HG03060 (cell line): ENCODE measurements around the gene PLAGL2.
"Not testable (repeated sequence)": the region's sequence is repeated elsewhere in the genome, so short reads cannot be mapped to it uniquely, and the experiment has no call there.

Experiments
- ATAC-seq: cut with Tn5 transposase; IDR thresholded peaks from one replicate; pipeline ENCODE4 v1.9.1; 2021; ENCODE audit warnings: low read depth, moderate number of reproducible peaks; ENCODE audit not compliant: unreplicated experiment

The PLAGL2 gene

GRCh38 chr20:32186506-32186905 is 21.0 kb downstream of the PLAGL2 start:
- no peak for ATAC-seq

GRCh38 chr20:32184961-32185603 is 22.5 kb downstream of the PLAGL2 start:
- no peak for ATAC-seq

- ATAC-seq = no peak
Measured at GRCh38 chr20:32183947-32184635, 23.5 kb downstream of the PLAGL2 start.

- ATAC-seq = no peak
Measured at GRCh38 chr20:32181606-32182005, 25.9 kb downstream of the PLAGL2 start.

GRCh38 chr20:32179934-32180333 is 27.6 kb downstream of the PLAGL2 start:
- ATAC-seq = no peak

GRCh38 chr20:32179515-32179914 is 28.0 kb downstream of the PLAGL2 start:
- ATAC-seq = no peak

GRCh38 chr20:32177696-32178095 is 29.8 kb downstream of the PLAGL2 start:
- not testable (repeated sequence) for ATAC-seq

- no peak for ATAC-seq
Measured at GRCh38 chr20:32168184-32168910, 39.2 kb downstream of the PLAGL2 start.

GRCh38 chr20:32167552-32167951 is 40.0 kb downstream of the PLAGL2 start:
- no peak for ATAC-seq

- ATAC-seq = no peak
Measured at GRCh38 chr20:32165836-32166545, 41.6 kb downstream of the PLAGL2 start.

GRCh38 chr20:32164984-32165735 is 42.4 kb downstream of the PLAGL2 start:
- ATAC-seq = no peak

- ATAC-seq = no peak
Measured at GRCh38 chr20:32163951-32164350, 43.6 kb downstream of the PLAGL2 start.

- no peak for ATAC-seq
Measured at GRCh38 chr20:32162351-32162750, 45.2 kb downstream of the PLAGL2 start.

GRCh38 chr20:32160341-32160740 is 47.2 kb downstream of the PLAGL2 start:
- ATAC-seq = no peak

- ATAC-seq = no peak
Measured at GRCh38 chr20:32159766-32160221, 47.7 kb downstream of the PLAGL2 start.

- no peak for ATAC-seq
Measured at GRCh38 chr20:32158943-32159660, 48.4 kb downstream of the PLAGL2 start.

- no peak for ATAC-seq
Measured at GRCh38 chr20:32158351-32158750, 49.2 kb downstream of the PLAGL2 start.

GRCh38 chr20:32157611-32158010 is 49.9 kb downstream of the PLAGL2 start:
- no peak for ATAC-seq
